Liver (tissue), 3 donors: ENCODE data around the gene BTF3.

Experiments
- EGR1 ChIP-seq, 2 donors: IDR thresholded peaks; 2 replicates each; pipeline ENCODE4 v1.6.1; 2016 to 2018; ENCODE audit warnings: antibody characterized with exemption in 2 of 2, low read depth in 2 of 2
- RAD21 ChIP-seq, 2 donors: IDR thresholded peaks; 2 replicates each; pipeline ENCODE4 v1.6.1; 2016; ENCODE audit warnings: antibody characterized with exemption in 2 of 2, mild to moderate bottlenecking in 2 of 2
- RXRA ChIP-seq, 2 donors: IDR thresholded peaks; 2 replicates each; pipeline ENCODE4 v1.6.1; 2017 to 2018; ENCODE audit warnings: antibody characterized with exemption in 2 of 2, mild to moderate bottlenecking in 1 of 2
- TF ChIP-seq, protein P1 (sequence below): fragments of 150-350 bp; IDR thresholded peaks from 2 replicates; pipeline ENCODE4 v1.5.1; 2017; ENCODE audit warnings: improper control_type of control experiment, low read depth, low read length; ENCODE audit not compliant: missing input control
- donor health status: healthy.
- donor health status: healthy.

DNA sequence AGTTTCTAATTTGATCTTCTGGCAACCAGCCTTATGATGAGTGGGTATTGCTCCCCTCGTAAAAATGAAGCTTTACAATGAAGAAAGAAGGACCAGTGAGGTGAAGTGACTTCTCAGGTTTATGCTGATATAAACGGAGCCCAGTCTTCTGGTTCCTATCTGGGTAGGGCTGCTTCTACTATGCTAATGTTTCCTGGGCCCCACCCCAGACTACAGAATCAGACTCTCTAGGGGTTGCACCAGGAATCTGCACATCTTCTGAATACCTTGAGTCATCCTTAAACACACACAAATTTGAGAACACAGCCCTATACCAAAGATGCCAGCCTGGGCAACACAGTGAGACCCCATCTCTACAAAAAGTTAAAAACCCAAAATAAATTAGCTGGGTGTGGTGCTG lies 16.2 kb downstream of the BTF3 start:
- TF ChIP-seq, protein P1, sequence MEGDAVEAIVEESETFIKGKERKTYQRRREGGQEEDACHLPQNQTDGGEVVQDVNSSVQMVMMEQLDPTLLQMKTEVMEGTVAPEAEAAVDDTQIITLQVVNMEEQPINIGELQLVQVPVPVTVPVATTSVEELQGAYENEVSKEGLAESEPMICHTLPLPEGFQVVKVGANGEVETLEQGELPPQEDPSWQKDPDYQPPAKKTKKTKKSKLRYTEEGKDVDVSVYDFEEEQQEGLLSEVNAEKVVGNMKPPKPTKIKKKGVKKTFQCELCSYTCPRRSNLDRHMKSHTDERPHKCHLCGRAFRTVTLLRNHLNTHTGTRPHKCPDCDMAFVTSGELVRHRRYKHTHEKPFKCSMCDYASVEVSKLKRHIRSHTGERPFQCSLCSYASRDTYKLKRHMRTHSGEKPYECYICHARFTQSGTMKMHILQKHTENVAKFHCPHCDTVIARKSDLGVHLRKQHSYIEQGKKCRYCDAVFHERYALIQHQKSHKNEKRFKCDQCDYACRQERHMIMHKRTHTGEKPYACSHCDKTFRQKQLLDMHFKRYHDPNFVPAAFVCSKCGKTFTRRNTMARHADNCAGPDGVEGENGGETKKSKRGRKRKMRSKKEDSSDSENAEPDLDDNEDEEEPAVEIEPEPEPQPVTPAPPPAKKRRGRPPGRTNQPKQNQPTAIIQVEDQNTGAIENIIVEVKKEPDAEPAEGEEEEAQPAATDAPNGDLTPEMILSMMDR: no peak
- no peak for TF ChIP-seq EGR1 (IDR thresholded peaks at IDR 0.05; ENCODE audit: low read depth in 2 of 2)
- TF ChIP-seq RXRA (IDR thresholded peaks at IDR 0.05): no peak
- TF ChIP-seq RAD21 (IDR thresholded peaks at IDR 0.05): no peak
